Thyroid gland (tissue), 4 donors: ENCODE measurements around the gene TNNI2. TPM values are rescaled to one million over a fixed set of nuclear protein-coding genes. Genes with fewer than 3 reads are reported as not detected.
A peak's percentile ranks its signal among the peaks of the same experiment; 100 is the strongest.

Experiments
- DNase-seq, 2 donors: peaks; one replicate each; pipeline ENCODE4 v3.0.0-alpha.2; 2019
- H3K27ac ChIP-seq, 3 donors: fragments of 200-600 bp; sonication (generic); 1 replicate in 2 of 3; 2 replicates in 1 of 3; pipeline ENCODE4 v1.5.1; 2016 to 2019; ENCODE audit warnings: mild to moderate bottlenecking in 1 of 3, moderate library complexity in 1 of 3
- H3K27me3 ChIP-seq: fragments of 200-600 bp; sonication (generic); one replicate; pipeline ENCODE4 v1.5.1; 2019
- H3K36me3 ChIP-seq, 2 donors: fragments of 200-600 bp; sonication (generic); one replicate each; pipeline ENCODE4 v1.5.1; 2016 to 2019
- H3K4me1 ChIP-seq, 2 donors: fragments of 200-600 bp; sonication (generic); one replicate each; pipeline ENCODE4 v1.5.1; 2017 to 2019
- H3K4me3 ChIP-seq, 3 donors: fragments of 200-600 bp; sonication (generic); replicated peaks in 1 of 3; 1 replicate in 2 of 3; 2 replicates in 1 of 3; pipeline ENCODE4 v1.5.1; 2016; ENCODE audit warnings: mild to moderate bottlenecking in 1 of 3
- H3K9me3 ChIP-seq: fragments of 200-600 bp; sonication (generic); one replicate; pipeline ENCODE4 v1.5.1; 2017
- CTCF ChIP-seq, 6 experiments: fragments of 200-600 bp in 3 of 6; fragments of 450-650 bp in 3 of 6; sonication (generic) in 3 of 6; IDR thresholded peaks; one replicate each; pipeline ENCODE4 v1.5.1; 2016 to 2019; ENCODE audit warnings: antibody characterized with exemption in 6 of 6, mild to moderate bottlenecking in 2 of 6, inconsistent platforms in 1 of 6, moderate library complexity in 1 of 6
- POLR2A ChIP-seq, 2 donors: fragments of 450-650 bp; IDR thresholded peaks; one replicate each; pipeline ENCODE4 v1.6.1; 2017; ENCODE audit warnings: antibody characterized with exemption in 2 of 2, mild to moderate bottlenecking in 2 of 2, moderate library complexity in 1 of 2
- WGBS, 2 donors: methylation state at CpG; one replicate each; pipeline ENCODE4 v1.1.5; 2017; 5-methylcytosine and 5-hydroxymethylcytosine counted together
- intact Hi-C: fragments of 100-400 bp; cut with DNase I; formaldehyde crosslinking; loops from one replicate; pipeline ENCODE4 v1.15.1; 2023
- total RNA-seq, 4 donors: library from RNA; depleted of rRNA; stranded (reverse); fragments of >200 nt; gene quantifications; one replicate each; pipeline ENCODE4 v1.2.3, GENCODE V29; 2016

TNNI2 gene
- total RNA-seq, 4 donors from 2014 or later = not detected

GRCh38 chr11:1839204-1839923, 583 bp downstream of the TNNI2 start:
- Histone ChIP-seq H3K36me3 (no peaks in the 10 kb centered on the region), H3K9me3 (no peaks in the 10 kb centered on the region), H3K4me3 (no peak overlapping the region), H3K27ac (no peak overlapping the region), H3K27me3 (no peaks in the 10 kb centered on the region), H3K4me1 (peaks cover 0 to 15% of the 10 kb centered on the region in 2 donors)
- 83 to 84% methylated on average over 10 to 11 of the region's 12 CpGs for WGBS, 2 donors
- DNase-seq = no peak
- TF ChIP-seq POLR2A (IDR thresholded peaks at IDR 0.05) (no peak), CTCF (IDR thresholded peaks at IDR 0.05) (no peak)
- intact Hi-C loops = loop anchor here (10.0 kb wide), 1 partner anchor 315 kb away; no protein-coding TSS in a partner anchor

GRCh38 chr11:1839924-1840779, 1.4 kb downstream of the TNNI2 start:
- peak in 1 of 2 donors; percentile 16 for DNase-seq
- Histone ChIP-seq H3K4me3 (no peak overlapping the region), H3K36me3 (no peaks in the 10 kb centered on the region), H3K9me3 (no peaks in the 10 kb centered on the region), H3K27me3 (no peaks in the 10 kb centered on the region), H3K27ac (no peak overlapping the region), H3K4me1 (peaks cover 0 to 14% of the 10 kb centered on the region in 2 donors)
- intact Hi-C loops = loop anchor here (10.0 kb wide), 1 partner anchor 315 kb away; no protein-coding TSS in a partner anchor
- no peak for TF ChIP-seq POLR2A (IDR thresholded peaks at IDR 0.05)
- no peak for TF ChIP-seq CTCF (IDR thresholded peaks at IDR 0.05)
- WGBS, 2 donors = 85 to 88% methylated on average over 14 to 19 of the region's 26 CpGs

- Histone ChIP-seq H3K36me3 (no peaks in the 10 kb centered on the region), H3K9me3 (no peaks in the 10 kb centered on the region), H3K27me3 (no peaks in the 10 kb centered on the region), H3K4me3 (no peak overlapping the region), H3K4me1 (peaks cover 0 to 14% of the 10 kb centered on the region in 2 donors), H3K27ac (no peak overlapping the region)
- intact Hi-C loops = no loop called here
- TF ChIP-seq CTCF (IDR thresholded peaks at IDR 0.05) (no peak), POLR2A (IDR thresholded peaks at IDR 0.05) (no peak)
- WGBS, 2 donors = 91 to 92% methylated on average over 31 to 35 of the region's 37 CpGs
- no peak for DNase-seq
These were observed 2.1 kb downstream of the TNNI2 start for GRCh38 chr11:1840780-1841480.

GRCh38 chr11:1841511-1842148, 2.8 kb downstream of the TNNI2 start:
- intact Hi-C loops = no loop called here
- Histone ChIP-seq H3K9me3 (no peaks in the 10 kb centered on the region), H3K4me3 (no peak overlapping the region), H3K27me3 (no peaks in the 10 kb centered on the region), H3K4me1 (peaks cover 0 to 14% of the 10 kb centered on the region in 2 donors), H3K36me3 (no peaks in the 10 kb centered on the region), H3K27ac (no peak overlapping the region)
- TF ChIP-seq CTCF (IDR thresholded peaks at IDR 0.05) = no peak
- no peak for TF ChIP-seq POLR2A (IDR thresholded peaks at IDR 0.05)
- no peak for DNase-seq
- 95 to 97% methylated on average over 12 of the region's 19 CpGs for WGBS, 2 donors
